Activated T-helper 17 cell treated with anti-CD3 and anti-CD28 coated beads, Interleukin-2, amount 50 U/mL, for 72 hours (primary cell): ENCODE data around the gene CHKA. TPM values are rescaled to one million over a fixed set of nuclear protein-coding genes. Genes with fewer than 3 reads are reported as not detected.
A peak's percentile ranks its signal among the peaks of the same experiment; 100 is the strongest.

ENCODE experiments used
- ATAC-seq: fragments of 150-1000 bp; cut with Tn5 transposase; replicated peaks from 2 replicates; pipeline ENCODE4 v1.10.0; 2021; ENCODE audit warnings: mild to moderate bottlenecking, moderate library complexity
- H3K27ac Mint-ChIP-seq: one replicate; pipeline ENCODE4 v1.8.0; 2022; ENCODE audit warnings: mixed read lengths
- H3K27me3 Mint-ChIP-seq: one replicate; pipeline ENCODE4 v1.8.0; 2022; ENCODE audit warnings: mixed read lengths
- H3K36me3 Mint-ChIP-seq: one replicate; pipeline ENCODE4 v1.8.0; 2022; ENCODE audit warnings: low read depth, mild to moderate bottlenecking, mixed read lengths
- H3K4me1 Mint-ChIP-seq: one replicate; pipeline ENCODE4 v1.8.0; 2022; ENCODE audit warnings: mixed read lengths
- H3K4me3 Mint-ChIP-seq: one replicate; pipeline ENCODE4 v1.8.0; 2022; ENCODE audit warnings: mild to moderate bottlenecking, mixed read lengths
- H3K9me3 Mint-ChIP-seq: one replicate; pipeline ENCODE4 v1.8.0; 2022; ENCODE audit warnings: mixed read lengths
- total RNA-seq, 2 donors: library from RNA; stranded (reverse); gene quantifications; one replicate each; pipeline ENCODE4 v1.2.3, GENCODE V29; 2022

Gene CHKA
- 10 to 100 TPM in 1 of 2 donors, 1 to 10 TPM in 1; 7.4 to 10.1 TPM for total RNA-seq

GRCh38 chr11:68121067-68121899 is at the start of gene CHKA:
Gene CHKA (minus strand): TSS chr11:68121388. CDS start chr11:68121177, 211 bp downstream.
- Mint-ChIP-seq H3K4me1 (no peaks in the 10 kb centered on the region), H3K9me3 (no peaks in the 10 kb centered on the region), H3K27ac (no peak within 1 kb of the TSS), H3K4me3 (peak within 1 kb of the TSS; percentile 77), H3K27me3 (no peaks in the 10 kb centered on the region), H3K36me3 (no peaks in the 10 kb centered on the region)
- peak; percentile 97 for ATAC-seq

DNA sequence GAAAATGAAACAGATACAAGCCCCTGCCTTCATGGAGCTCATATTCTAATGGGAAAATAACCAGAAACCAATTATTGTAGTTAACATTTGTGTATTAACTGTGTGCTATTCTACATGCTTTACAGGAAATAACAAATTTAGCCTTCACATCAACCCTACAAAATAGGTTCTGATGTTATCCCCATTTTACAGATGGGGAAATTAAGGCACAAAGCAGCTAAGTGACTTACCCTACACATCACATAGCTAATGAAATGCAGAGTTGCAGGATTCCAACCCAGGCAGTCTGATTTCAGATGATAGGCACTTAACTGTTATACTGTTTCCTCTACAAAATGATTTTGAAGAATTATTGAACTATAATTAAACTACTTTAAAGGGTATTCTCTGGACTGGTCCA is 48.3 kb upstream of the CHKA start:
- H3K9me3 Mint-ChIP-seq = no peaks in the 10 kb centered on the region
- H3K27me3 Mint-ChIP-seq = no peaks in the 10 kb centered on the region
- no peak overlapping the region for H3K4me3 Mint-ChIP-seq
- peaks cover 86% of the 10 kb centered on the region for H3K36me3 Mint-ChIP-seq
- H3K27ac Mint-ChIP-seq = no peak overlapping the region
- H3K4me1 Mint-ChIP-seq = no peaks in the 10 kb centered on the region
- no peak for ATAC-seq

- Mint-ChIP-seq H3K4me1 (no peaks in the 10 kb centered on the region), H3K4me3 (no peak overlapping the region), H3K27me3 (no peaks in the 10 kb centered on the region), H3K36me3 (peaks cover 84% of the 10 kb centered on the region), H3K27ac (no peak overlapping the region), H3K9me3 (no peaks in the 10 kb centered on the region)
- no peak for ATAC-seq
Measured at GRCh38 chr11:68168694-68169093, 47.5 kb upstream of the CHKA start.

DNA sequence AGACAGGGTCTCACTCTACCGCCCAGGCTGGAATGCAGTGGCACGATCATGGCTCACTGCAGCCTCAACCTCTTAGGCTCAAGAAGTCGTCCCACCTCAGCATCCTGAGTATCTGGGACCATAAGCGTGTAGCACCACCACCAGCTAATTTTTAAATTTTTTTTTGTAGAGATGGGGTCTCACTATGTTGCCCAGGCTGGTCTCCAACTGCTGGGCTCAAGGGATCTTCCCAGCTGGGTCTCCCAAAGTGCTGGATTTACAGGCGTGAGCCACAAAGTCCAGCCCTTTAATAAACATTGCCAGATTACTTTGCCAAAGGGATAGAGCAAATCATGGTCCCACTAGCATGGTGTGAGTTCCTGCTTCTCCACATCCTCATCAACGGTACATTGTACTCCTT is 46.3 kb upstream of the CHKA start:
- Mint-ChIP-seq H3K27me3 (no peaks in the 10 kb centered on the region), H3K36me3 (peaks cover 76% of the 10 kb centered on the region), H3K4me1 (no peaks in the 10 kb centered on the region), H3K9me3 (no peaks in the 10 kb centered on the region), H3K27ac (no peak overlapping the region), H3K4me3 (no peak overlapping the region)
- ATAC-seq = no peak

- H3K27ac Mint-ChIP-seq = no peak overlapping the region
- ATAC-seq = no peak
- H3K4me1 Mint-ChIP-seq = no peaks in the 10 kb centered on the region
- H3K9me3 Mint-ChIP-seq = no peaks in the 10 kb centered on the region
- H3K4me3 Mint-ChIP-seq = no peak overlapping the region
- no peaks in the 10 kb centered on the region for H3K27me3 Mint-ChIP-seq
- peaks cover 71% of the 10 kb centered on the region for H3K36me3 Mint-ChIP-seq
Measured at GRCh38 chr11:68166969-68167368, 45.8 kb upstream of the CHKA start.

DNA sequence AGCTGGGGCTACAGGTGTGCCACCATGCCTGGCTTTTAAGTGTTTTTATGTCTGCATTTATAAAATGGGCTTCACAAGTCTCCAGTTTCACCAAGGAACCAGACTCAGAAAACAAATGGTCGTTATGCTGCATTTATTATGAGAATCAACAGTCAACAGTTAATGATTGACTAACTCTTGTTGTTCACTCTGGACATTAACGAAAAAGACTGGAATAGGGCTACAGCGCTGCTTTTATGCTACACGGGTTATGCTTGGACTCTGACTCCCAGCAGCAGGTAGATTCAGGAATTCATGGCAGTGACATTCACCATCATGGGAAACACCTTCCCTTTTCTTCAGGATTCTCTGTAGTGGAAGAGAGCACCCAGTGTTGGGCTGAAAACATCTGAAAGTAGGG is 44.4 kb upstream of the CHKA start:
- Mint-ChIP-seq H3K27me3 (no peaks in the 10 kb centered on the region), H3K4me1 (no peaks in the 10 kb centered on the region), H3K27ac (no peak overlapping the region), H3K4me3 (no peak overlapping the region), H3K9me3 (no peaks in the 10 kb centered on the region), H3K36me3 (peaks cover 57% of the 10 kb centered on the region)
- ATAC-seq = no peak

DNA sequence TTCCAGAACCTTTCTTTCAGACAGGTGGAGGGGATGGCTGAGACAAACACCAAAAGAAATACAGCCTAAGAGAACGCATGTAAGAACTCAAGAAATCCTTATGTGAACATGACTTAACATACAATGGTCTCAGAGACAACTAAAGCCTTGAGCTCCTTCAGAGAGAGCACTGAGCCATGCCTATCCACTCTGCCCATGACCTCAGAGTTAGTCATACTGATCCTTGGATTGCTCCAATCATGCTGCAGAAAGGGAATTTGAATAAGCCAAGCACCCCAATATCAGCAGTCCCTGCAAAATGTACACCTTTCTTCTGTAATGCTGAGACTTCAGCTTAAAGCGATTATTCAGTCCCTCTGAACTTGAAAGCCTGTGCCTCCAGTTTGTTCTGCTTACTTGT is 43.2 kb upstream of the CHKA start:
- Mint-ChIP-seq H3K4me3 (no peak overlapping the region), H3K27ac (no peak overlapping the region), H3K9me3 (no peaks in the 10 kb centered on the region), H3K4me1 (no peaks in the 10 kb centered on the region), H3K36me3 (peaks cover 50% of the 10 kb centered on the region), H3K27me3 (no peaks in the 10 kb centered on the region)
- ATAC-seq = no peak

DNA sequence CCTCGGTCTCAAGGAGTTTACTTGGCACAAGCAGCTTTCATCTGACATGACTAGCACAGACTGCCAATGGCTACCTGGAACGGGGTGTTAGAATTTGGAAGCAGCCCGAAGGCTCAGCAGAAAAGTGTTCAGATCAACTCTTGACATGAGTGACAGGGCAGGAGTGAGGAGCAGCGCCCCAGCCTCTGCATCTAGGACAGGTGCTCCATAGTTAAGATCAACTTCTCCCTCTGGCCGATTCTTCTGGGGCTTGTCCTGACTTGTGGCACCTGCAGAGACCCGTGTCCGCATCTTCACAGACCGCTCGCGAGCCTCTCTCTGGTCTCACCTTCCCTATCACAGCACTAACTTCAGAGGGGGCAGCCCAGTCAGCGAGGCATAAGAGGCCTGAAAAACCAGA is 42.5 kb upstream of the CHKA start:
- H3K27me3 Mint-ChIP-seq = no peaks in the 10 kb centered on the region
- no peak overlapping the region for H3K4me3 Mint-ChIP-seq

DNA sequence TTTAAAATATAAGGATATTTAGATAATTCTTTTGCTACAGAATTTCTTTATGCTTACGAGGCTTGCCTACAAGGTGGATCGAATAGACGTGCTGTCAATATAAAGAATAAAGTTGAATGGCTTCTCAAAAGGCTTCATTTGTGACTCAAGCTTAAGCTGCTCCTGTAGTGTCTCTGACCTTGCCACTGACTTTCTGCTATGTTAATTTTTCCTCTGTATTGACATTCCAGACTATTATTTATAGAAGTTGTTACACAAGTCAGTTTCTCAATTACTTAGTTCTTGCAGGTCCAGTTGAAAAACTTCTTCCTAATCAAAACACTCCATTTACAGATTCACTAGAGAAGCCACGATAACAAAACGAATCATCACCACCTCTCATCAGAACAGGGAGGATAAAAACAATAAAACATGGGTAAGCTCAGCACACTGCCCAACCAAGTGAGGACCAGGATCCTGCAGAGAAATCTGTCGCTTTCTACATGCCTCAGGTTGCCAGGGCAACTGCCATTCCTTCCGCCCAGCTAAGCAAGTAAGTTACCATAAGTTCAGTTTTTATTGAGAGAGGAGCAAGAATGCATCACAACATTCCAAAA is 39.0 kb upstream of the CHKA start:
- Mint-ChIP-seq H3K36me3 (peaks cover 34% of the 10 kb centered on the region), H3K4me3 (no peak overlapping the region), H3K27me3 (no peaks in the 10 kb centered on the region), H3K27ac (no peak overlapping the region), H3K9me3 (no peaks in the 10 kb centered on the region), H3K4me1 (no peaks in the 10 kb centered on the region)
- ATAC-seq = no peak

More for the DNA sequence above, 42.5 kb upstream of the CHKA start:
- Mint-ChIP-seq H3K36me3 (peaks cover 50% of the 10 kb centered on the region), H3K4me1 (no peaks in the 10 kb centered on the region), H3K9me3 (no peaks in the 10 kb centered on the region), H3K27ac (no peak overlapping the region)
- no peak for ATAC-seq

GRCh38 chr11:68159665-68160064 is 38.5 kb upstream of the CHKA start:
- ATAC-seq = no peak
- H3K9me3 Mint-ChIP-seq = no peaks in the 10 kb centered on the region
- no peak overlapping the region for H3K27ac Mint-ChIP-seq
- no peaks in the 10 kb centered on the region for H3K4me1 Mint-ChIP-seq
- H3K27me3 Mint-ChIP-seq = no peaks in the 10 kb centered on the region
- no peak overlapping the region for H3K4me3 Mint-ChIP-seq
- H3K36me3 Mint-ChIP-seq = peaks cover 29% of the 10 kb centered on the region

GRCh38 chr11:68159161-68159560 is 38.0 kb upstream of the CHKA start:
- no peak for ATAC-seq
- Mint-ChIP-seq H3K4me3 (no peak overlapping the region), H3K27ac (no peak overlapping the region), H3K36me3 (peaks cover 24% of the 10 kb centered on the region), H3K9me3 (no peaks in the 10 kb centered on the region), H3K27me3 (no peaks in the 10 kb centered on the region), H3K4me1 (no peaks in the 10 kb centered on the region)

- H3K4me1 Mint-ChIP-seq = no peaks in the 10 kb centered on the region
- no peak overlapping the region for H3K27ac Mint-ChIP-seq
- no peak overlapping the region for H3K4me3 Mint-ChIP-seq
- no peaks in the 10 kb centered on the region for H3K27me3 Mint-ChIP-seq
- H3K9me3 Mint-ChIP-seq = no peaks in the 10 kb centered on the region
- peaks cover 22% of the 10 kb centered on the region for H3K36me3 Mint-ChIP-seq
- ATAC-seq = no peak
Measured at GRCh38 chr11:68158580-68158979, 37.4 kb upstream of the CHKA start.

DNA sequence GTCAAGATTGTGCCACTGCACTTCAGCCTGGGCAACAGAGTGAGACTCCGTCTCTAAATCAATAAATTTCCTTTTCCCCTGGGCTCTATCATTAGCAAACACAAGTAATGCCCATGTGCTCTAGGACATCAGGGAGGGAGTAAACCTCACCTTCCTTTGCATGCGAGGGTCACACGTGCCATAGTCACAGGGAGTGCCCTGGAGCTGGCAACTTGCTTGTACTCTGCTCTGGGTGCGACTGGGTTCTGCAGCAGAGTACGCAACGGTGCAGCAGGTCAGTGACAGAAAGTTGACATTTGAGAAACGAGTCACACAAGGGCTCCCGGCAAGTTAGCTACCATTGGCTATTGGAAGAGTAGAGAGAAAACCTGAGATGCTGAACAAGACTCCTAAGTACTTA is 32.6 kb upstream of the CHKA start:
- ATAC-seq = no peak
- H3K27ac Mint-ChIP-seq = no peak overlapping the region
- no peaks in the 10 kb centered on the region for H3K9me3 Mint-ChIP-seq
- H3K4me3 Mint-ChIP-seq = no peak overlapping the region
- no peaks in the 10 kb centered on the region for H3K27me3 Mint-ChIP-seq
- peaks cover 12% of the 10 kb centered on the region for H3K36me3 Mint-ChIP-seq
- no peaks in the 10 kb centered on the region for H3K4me1 Mint-ChIP-seq

DNA sequence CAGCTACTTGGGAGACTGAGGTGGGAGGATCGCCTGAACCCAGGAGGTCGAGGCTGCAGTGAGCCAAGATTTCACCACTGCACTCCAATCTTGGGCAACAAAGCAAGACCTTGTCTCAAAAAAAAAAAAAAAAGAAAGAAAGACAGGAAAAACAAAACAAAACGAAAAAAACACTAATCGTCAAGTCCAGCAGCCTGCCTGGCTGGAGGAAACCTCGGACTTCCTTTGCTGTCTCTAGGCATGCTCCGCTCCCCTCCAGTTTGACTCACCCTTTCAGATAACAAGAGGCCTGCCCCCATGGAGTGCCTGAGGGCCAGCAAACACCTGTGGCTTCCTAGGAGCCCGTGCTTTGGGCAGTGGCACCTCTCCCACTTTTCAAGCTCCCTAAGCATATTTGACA is 28.8 kb upstream of the CHKA start:
- H3K27me3 Mint-ChIP-seq = peaks cover 2% of the 10 kb centered on the region
- H3K9me3 Mint-ChIP-seq = no peaks in the 10 kb centered on the region
- no peaks in the 10 kb centered on the region for H3K4me1 Mint-ChIP-seq
- H3K36me3 Mint-ChIP-seq = no peaks in the 10 kb centered on the region
- no peak overlapping the region for H3K4me3 Mint-ChIP-seq
- no peak for ATAC-seq
- H3K27ac Mint-ChIP-seq = no peak overlapping the region

DNA sequence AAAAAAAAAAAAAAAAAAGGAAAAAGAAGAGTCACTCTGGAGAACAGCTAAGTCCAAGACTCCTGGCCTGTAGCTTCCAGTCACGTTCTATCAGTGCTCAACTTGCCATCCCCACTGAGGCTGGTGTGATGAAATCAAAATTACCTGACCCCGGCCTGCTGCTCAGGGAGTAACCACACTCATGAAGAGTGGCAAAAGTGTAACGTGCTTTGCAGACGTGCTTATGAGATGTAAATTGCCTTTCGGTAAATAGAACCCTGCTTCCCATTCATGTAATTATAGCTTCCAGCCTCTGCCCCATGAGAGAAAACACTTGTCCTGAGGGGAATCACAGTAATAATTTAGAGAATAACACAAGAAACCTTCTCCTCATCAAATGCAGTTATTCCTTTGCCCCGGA is 28.2 kb upstream of the CHKA start:
- Mint-ChIP-seq H3K27me3 (peaks cover 2% of the 10 kb centered on the region), H3K27ac (no peak overlapping the region), H3K9me3 (no peaks in the 10 kb centered on the region), H3K4me1 (no peaks in the 10 kb centered on the region), H3K4me3 (no peak overlapping the region), H3K36me3 (no peaks in the 10 kb centered on the region)
- no peak for ATAC-seq
